Stimulated activated effector memory CD8-positive, alpha-beta T cell treated with anti-CD3 and anti-CD28 coated beads, Interleukin-12 subunit alpha, Interleukin-12 subunit beta, amount 100 ng/mL, for 72 hours (primary cell): ENCODE data around the gene SLC22A5.

Source experiments
- ATAC-seq: fragments of 150-1000 bp; cut with Tn5 transposase; 2 replicates; pipeline ENCODE4 v1.10.0; 2021
- DNase-seq, 2 donors: peaks; one replicate each; pipeline ENCODE4 v3.0.0; 2021 to 2022; ENCODE audit warnings: low spot score in 2 of 2
- H3K27ac Mint-ChIP-seq: one replicate; pipeline ENCODE4 v1.8.0; 2022; ENCODE audit warnings: mild to moderate bottlenecking, mixed read lengths
- H3K36me3 Mint-ChIP-seq: one replicate; pipeline ENCODE4 v1.8.0; 2022; ENCODE audit warnings: mild to moderate bottlenecking, mixed read lengths
- H3K4me1 Mint-ChIP-seq: one replicate; pipeline ENCODE4 v1.8.0; 2022; ENCODE audit warnings: mixed read lengths
- H3K4me3 Mint-ChIP-seq: one replicate; pipeline ENCODE4 v1.8.0; 2022; ENCODE audit warnings: mild to moderate bottlenecking, mixed read lengths
- H3K9me3 Mint-ChIP-seq: one replicate; pipeline ENCODE4 v1.8.0; 2022; ENCODE audit warnings: mixed read lengths

Gene SLC22A5

DNA sequence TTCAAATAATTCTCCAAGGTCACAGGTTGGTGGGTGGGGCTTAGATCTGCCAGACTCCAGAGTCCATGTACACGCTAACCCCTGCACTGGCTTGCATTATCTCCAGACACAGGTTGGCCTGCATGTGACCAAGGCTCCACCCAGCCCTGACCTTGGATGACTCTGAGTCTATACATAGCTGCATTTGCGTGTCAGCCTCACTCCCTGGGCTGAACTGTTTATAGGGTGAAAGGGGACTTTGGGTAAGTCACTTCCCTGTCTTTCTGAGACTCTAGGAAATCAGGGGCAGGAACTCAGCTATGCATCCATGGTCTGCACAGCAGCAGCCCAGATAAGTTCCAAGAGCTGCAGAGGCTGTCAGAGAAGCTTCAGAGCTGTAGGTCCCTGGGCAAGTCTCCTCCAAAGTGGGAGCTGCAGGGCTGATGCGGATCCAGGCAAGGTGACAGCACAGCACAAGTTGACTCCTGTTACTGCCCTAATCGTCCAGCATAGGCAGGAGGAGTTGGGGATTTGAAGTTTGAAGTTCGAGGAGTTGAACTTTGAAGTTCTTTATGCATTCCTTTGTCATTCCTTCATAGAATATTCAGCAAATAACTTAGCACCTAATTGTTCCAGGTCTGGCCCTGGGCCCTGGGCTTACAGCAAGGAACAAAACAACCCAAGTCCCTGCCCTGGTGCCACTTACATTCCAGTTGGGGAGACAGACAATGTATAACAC, 53.4 kb downstream of the SLC22A5 start:
- Mint-ChIP-seq H3K9me3 (no peaks in the 10 kb centered on the region), H3K4me1 (peaks cover 100% of the 10 kb centered on the region), H3K27ac (peak overlapping the region; percentile 98), H3K36me3 (peaks cover 62% of the 10 kb centered on the region), H3K4me3 (peak overlapping the region; percentile 78)
- no peak for DNase-seq
- ATAC-seq: peak; percentile 29

DNA sequence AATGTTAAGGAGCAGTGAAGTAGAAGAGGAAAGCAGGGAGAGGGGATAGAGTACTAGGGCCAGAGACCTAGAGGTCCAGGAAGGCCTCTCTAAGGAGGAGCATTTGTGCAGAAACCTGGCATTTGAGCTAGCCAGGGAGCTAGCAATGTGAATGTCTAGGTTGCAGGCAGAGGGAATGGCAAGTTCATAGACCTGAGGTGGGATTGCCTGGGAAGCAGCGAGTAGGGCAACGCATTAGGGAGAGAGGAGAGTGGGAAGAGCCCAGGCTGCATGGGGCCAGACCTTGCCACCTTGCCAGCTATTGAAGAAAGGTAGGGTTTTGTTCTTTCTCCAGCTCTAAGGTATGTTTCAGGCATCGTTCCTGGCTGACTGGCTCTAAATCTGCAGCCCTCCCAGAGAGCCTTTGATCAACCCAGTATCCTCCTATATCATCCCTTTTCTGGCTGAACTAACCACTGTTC, 54.0 kb downstream of the SLC22A5 start:
- H3K27ac Mint-ChIP-seq: peak overlapping the region; percentile 98
- ATAC-seq (no peak), DNase-seq (no peak)
- peak overlapping the region; percentile 78 for H3K4me3 Mint-ChIP-seq
- H3K9me3 Mint-ChIP-seq: no peaks in the 10 kb centered on the region
- peaks cover 66% of the 10 kb centered on the region for H3K36me3 Mint-ChIP-seq
- peaks cover 100% of the 10 kb centered on the region for H3K4me1 Mint-ChIP-seq

DNA sequence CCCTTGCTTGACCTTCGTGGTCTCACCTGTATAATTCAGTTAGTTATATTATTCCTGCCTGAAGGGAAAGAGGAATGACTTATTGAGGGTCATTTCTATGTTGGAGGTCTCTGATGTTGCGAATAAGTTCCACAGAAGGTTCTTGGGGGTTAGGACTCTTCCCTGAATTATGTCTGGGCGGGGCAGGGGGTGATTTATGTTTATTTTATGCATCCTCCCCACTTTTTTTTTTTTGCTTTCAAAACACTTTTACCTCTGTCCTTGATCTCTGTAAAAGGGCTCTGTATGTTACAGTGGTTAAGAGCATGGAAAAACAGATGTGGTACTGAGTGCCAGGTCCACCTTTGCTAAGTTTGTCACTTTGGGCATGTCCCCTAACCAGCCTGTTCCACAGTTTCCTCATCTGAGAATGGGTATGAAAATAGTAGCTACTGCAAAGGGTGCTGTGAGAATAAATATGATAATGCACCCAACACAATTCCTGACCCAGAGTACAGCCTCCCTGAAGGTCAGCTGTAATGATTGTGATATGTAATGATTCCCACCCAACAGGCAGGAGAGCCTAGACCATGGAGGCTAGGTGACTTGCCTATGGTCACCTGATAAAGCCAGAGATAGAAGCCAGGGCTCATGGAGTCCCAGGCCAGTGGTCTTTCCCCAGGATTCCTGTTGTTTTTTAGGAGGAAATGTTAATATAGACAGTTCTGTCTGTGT, 54.8 kb downstream of the SLC22A5 start:
- no peaks in the 10 kb centered on the region for H3K9me3 Mint-ChIP-seq
- no peak for DNase-seq
- peaks cover 58% of the 10 kb centered on the region for H3K36me3 Mint-ChIP-seq
- H3K4me1 Mint-ChIP-seq: peaks cover 100% of the 10 kb centered on the region
- peak overlapping the region; percentile 78 for H3K4me3 Mint-ChIP-seq
- ATAC-seq: no peak
- H3K27ac Mint-ChIP-seq: peak overlapping the region; percentile 98

DNA sequence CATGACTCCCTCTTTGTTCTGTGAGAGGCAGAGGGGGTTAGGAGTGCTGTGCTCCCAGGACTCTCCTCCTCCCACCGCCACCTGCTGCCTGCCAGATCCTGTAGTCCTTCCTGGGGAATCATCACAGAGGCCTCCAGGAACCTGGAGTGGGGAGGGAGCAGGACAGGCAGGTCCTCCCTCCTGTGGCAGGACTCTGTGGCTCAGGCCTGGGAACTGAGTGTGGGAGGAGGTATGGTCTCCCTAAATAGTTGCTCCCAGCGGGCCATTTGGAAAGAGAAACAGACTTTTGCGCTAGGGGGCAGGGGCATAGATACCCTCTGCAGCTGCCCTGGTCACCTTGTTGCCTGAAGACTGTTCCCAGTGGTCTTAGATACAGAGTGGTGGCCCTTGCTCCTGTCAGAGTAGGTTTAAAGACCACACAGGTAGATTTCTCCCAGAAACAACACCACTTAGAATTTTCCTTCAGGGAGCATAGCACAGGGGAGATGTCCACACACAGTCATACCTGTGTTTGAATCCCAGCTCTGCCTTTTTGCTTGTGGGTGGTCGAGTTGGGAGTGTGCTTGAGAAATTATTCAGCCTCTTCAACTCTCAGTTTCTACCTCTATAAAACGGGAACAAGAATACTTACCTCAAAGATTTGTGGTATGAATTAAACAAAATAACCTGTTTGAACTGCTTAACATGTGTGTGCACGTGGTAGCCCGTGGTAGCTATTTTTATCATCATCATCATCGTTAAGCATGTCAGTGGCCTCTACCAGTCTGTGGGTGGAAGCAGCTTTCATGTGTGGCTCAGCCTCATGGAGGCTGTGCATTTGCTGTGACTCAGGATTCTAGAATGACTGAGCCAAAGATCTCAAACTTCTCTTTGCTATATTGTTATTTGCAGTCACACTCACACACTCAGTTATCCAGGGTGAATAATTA, 55.8 kb downstream of the SLC22A5 start:
- Mint-ChIP-seq H3K36me3 (peaks cover 48% of the 10 kb centered on the region), H3K4me3 (peak overlapping the region; percentile 78), H3K9me3 (no peaks in the 10 kb centered on the region), H3K27ac (peak overlapping the region; percentile 98), H3K4me1 (peaks cover 100% of the 10 kb centered on the region)
- DNase-seq (peak; percentile 43 to 75), ATAC-seq (peak; percentile 87)

DNA sequence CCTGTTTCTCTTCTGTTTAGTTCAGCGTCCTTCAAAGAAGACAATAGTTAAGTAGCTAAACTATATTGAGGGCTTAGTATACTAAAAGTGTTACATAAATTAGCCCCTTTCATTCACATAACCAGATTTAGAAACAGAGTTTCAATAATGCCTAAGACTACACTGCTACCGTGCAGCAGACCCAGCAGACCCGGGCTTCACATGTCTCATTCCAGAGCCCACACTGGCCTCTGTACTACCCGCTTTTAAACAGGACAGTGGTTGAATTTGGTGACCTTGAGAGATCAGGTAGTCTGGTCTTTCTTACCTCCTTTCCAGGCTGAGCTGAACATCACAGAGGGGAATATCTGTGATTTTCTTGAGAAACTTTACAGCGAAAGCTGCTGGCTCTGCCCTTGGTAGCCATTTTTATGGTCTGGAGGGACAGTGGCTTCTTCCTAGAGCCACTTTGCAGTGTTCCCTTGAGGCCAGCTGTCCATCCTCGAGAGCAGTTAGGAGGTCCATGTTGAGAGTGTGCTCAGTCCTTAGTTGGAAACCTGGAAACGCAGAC, 56.5 kb downstream of the SLC22A5 start:
- H3K4me1 Mint-ChIP-seq: peaks cover 99% of the 10 kb centered on the region
- H3K27ac Mint-ChIP-seq: peak overlapping the region; percentile 98
- ATAC-seq (peak; percentile 5), DNase-seq (no peak)
- H3K4me3 Mint-ChIP-seq: peak overlapping the region; percentile 78
- no peaks in the 10 kb centered on the region for H3K9me3 Mint-ChIP-seq
- peaks cover 40% of the 10 kb centered on the region for H3K36me3 Mint-ChIP-seq

DNA sequence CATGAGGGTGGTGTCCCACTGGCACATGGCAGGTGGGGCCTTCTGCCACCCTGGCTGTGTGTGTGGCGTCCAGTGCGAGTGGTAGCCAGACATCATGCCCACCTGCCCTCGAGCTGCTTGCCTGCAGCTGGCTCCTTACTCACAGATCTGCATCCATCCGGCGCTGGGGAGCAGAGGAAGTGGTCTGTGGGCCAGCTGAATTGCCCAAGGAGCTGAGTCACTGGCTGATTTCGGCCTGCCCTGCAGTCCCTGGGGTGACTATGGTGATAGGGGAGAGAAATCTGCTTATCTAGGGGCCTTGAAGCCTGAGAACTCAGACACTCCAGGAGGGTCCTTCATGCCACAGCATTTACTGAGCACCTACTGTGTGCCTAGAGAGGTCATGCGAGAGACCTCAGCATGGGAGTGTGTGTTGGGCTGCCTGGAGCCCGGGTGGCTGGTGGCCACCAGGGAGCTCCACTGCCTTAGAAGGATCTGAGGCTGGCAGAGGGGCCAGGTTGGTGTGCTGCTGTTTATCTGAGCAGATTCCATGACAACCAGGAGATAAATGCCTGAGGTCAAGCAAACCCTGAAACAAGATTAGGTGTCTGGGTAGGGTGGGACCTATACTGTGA, 57.1 kb downstream of the SLC22A5 start:
- Mint-ChIP-seq H3K36me3 (peaks cover 41% of the 10 kb centered on the region), H3K9me3 (no peaks in the 10 kb centered on the region), H3K4me1 (peaks cover 99% of the 10 kb centered on the region), H3K4me3 (peak overlapping the region; percentile 78), H3K27ac (peak overlapping the region; percentile 98)
- peak; percentile 78 for ATAC-seq
- peak; percentile 57 to 86 for DNase-seq

DNA sequence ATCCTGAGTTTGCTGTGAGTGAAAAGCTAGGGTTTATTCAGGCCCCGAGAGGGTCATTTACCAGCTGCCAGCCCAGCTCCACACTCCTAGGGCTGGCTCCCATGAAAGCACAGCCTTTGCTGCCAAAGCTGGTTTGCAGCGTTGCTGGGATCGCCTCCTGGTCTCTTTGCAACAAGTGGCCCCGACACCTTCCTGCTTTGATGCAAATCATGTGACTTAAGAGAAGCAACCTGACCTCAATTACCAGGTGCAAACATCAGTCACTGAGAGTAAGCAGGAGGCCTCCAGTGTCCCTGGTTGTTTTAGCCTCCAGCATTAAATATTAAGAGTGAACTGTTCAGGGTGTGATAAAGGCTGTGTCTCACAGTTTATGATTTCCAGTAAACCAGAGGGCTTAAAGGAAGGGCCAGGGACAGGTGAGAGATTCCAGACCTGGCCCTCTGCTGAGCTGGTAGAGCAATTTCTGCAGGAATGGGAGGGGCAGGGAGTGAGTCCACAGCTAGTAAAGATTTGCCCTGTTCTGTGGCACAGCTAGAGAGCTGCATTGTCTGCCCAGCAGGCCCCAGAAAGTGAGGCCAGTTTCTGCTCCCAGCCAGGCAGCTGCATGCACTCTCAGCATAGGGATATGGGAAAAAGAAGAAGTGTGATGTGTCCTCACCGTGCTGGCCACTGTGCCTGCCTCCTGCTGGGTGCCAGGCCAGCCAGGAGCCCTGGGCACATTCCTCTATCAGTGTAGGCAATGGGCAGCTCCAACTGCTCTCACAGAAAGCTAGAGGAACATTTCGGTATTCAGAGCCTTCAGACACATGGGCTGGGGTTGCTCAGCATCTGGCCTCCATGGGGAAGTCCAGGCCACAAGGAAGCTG, 58.0 kb downstream of the SLC22A5 start:
- peak overlapping the region; percentile 98 for H3K27ac Mint-ChIP-seq
- H3K4me3 Mint-ChIP-seq: peak overlapping the region; percentile 78
- DNase-seq (peak in 1 of 2 donors; percentile 76), ATAC-seq (peak; percentile 55)
- H3K4me1 Mint-ChIP-seq: peaks cover 99% of the 10 kb centered on the region
- no peaks in the 10 kb centered on the region for H3K9me3 Mint-ChIP-seq
- peaks cover 45% of the 10 kb centered on the region for H3K36me3 Mint-ChIP-seq

DNA sequence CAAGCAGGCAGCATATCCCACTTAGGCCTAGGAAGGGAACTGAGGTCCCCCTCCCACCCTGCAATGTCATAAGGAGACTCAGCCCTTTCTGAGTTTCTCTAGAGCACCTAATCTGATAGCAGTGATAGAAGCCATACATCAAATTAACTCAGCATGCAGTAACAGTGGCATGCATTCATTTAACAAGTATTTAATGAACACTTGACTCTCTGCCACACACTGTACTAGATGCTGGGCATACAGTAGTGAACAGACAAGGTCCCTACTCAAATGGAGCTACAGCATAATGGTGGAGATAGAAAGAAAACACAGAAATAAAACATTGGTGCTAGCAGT, 58.6 kb downstream of the SLC22A5 start:
- H3K4me3 Mint-ChIP-seq: peak overlapping the region; percentile 78
- peaks cover 99% of the 10 kb centered on the region for H3K4me1 Mint-ChIP-seq
- DNase-seq (no peak), ATAC-seq (no peak)
- H3K9me3 Mint-ChIP-seq: no peaks in the 10 kb centered on the region
- peaks cover 42% of the 10 kb centered on the region for H3K36me3 Mint-ChIP-seq
- peak overlapping the region; percentile 98 for H3K27ac Mint-ChIP-seq

DNA sequence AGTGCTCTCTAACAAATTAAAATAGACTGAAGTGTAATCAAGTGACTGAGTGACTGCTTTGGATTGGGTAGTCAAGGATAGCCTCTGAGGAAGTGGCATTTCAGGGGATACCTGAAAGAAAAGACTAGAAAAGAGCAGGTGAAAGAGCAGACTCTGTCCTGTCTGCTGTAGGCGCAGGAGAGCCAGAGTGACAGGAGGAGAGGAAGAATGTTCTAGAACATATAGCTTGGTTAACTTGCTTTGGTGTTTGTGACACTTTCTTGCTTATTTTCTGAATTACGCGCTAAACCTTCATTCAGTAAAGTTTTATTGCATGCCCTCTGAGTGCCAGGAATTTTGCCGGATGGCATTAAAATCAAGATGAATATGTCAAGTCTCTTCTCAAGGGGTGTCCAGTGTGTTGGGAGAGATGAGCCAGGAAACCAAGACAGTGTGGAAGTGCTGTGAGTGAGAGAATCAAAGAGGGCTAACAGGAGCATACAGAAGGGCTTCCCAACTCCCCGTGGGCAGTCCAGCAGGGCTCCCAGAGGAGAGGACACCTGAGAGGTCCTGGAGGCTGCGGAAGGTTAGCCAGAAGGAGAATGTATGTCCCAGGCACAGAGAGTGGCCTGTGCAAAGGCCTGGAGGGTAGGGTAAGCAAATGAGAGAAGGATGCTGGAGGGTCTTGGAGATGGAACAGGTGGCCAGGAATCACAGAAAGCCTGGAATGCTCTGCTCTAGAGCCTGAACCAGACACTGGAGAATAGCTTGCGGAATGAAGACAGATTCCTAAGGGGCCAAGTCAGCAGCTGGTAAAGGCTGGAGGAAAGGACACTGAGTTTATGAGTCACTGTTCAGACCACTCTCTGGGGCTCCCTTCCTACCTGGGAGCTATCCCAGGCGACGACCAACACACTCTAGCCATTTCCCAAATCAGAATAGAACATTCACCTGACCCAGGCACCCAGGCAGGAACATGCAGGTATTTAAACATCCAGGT, 59.3 kb downstream of the SLC22A5 start:
- H3K9me3 Mint-ChIP-seq: no peaks in the 10 kb centered on the region
- H3K4me3 Mint-ChIP-seq: peak overlapping the region; percentile 78
- peak overlapping the region; percentile 98 for H3K27ac Mint-ChIP-seq
- DNase-seq: no peak
- H3K4me1 Mint-ChIP-seq: peaks cover 95% of the 10 kb centered on the region
- peaks cover 42% of the 10 kb centered on the region for H3K36me3 Mint-ChIP-seq
- no peak for ATAC-seq

DNA sequence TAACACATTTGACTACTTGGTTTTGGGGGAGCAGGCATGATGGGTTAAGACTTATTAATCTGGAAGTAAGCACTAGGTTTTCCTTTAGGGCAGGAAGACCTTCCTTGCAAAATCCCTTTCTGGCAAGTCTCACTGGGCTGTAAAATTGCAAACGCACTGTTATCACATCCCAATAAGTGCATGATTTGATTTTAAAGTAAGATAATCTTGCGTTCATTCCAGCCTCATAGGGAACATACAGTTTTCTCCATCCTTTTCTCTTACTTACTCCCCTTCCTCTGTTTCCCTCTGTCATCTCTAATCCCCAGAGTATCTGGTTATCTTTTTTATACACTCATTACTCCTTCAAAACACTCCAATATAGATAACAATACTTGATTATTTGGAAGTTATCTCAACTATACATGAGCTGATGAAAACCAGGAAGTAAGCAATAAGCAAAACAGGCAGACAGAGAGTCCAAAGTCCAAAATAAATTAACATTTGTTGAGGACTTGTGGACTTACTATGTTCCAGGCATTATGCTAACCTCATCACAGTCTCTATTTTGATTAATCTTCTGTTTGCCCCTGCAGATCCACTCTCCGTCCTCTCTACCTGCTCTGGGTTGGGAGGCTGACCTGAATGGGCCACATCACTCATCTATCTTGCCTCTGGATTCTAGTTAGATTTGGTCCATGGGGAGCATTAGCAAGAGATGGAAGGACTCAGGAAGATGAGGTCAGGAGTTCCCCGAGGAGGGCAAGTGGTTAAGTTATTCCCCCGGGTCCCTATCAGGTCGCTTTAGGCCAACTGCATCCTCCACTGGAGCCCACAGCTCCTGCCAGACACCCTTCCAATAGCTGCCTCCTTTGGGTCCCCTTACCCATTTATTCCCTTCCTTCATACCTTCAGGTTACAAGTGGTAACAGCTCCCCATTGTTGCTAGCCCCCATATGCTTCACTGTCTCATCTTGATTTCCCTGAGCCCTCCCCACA, 60.2 kb downstream of the SLC22A5 start:
- H3K9me3 Mint-ChIP-seq: no peaks in the 10 kb centered on the region
- H3K4me1 Mint-ChIP-seq: peaks cover 94% of the 10 kb centered on the region
- peaks cover 42% of the 10 kb centered on the region for H3K36me3 Mint-ChIP-seq
- DNase-seq (no peak), ATAC-seq (no peak)
- H3K4me3 Mint-ChIP-seq: peak overlapping the region; percentile 25
- peak overlapping the region; percentile 98 for H3K27ac Mint-ChIP-seq

DNA sequence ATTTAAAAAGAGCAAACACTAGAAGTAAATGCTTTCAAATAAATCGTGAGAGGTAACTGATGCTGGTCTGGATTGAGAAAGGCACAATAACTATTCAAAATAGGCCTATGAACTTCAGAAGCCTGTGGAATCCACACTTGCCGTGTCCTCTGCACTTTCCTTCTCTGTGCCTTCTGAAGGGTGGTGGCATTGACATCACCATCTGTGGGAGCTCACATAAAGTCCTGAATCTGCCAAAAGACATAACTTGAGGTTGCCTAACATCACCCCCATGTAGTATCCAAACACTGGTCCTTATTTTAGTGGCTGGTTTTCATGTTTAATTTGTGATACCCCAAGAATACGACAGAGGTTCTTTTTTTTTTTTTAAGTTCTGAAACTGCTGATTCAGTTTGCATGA, 61.2 kb downstream of the SLC22A5 start:
- peak overlapping the region; percentile 98 for H3K27ac Mint-ChIP-seq
- ATAC-seq: no peak

DNA sequence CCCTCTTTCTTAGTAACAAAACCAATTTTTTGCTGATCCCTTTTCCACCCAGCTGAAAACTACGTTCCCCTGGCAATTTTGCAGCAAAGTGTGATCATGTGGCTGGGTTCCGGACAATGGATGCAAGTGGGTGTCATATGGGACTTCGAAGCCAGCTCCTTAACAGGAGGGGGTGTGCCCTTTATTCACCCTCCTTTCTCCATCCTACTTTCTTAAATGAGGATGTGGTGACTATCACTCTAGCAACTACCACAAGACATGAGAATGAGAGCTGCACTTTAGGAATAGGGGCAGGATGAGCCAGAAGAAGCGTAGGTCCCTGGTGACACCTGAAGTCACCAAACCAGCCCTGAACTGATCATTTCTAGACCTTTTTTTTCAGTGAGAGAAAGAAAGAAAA, 62.1 kb downstream of the SLC22A5 start:
- peak; percentile 25 for ATAC-seq
- H3K4me3 Mint-ChIP-seq: peak overlapping the region; percentile 37

More for the DNA sequence above, 61.2 kb downstream of the SLC22A5 start:
- no peaks in the 10 kb centered on the region for H3K9me3 Mint-ChIP-seq
- H3K4me3 Mint-ChIP-seq: peak overlapping the region; percentile 25
- peaks cover 36% of the 10 kb centered on the region for H3K36me3 Mint-ChIP-seq
- DNase-seq: no peak
- H3K4me1 Mint-ChIP-seq: peaks cover 94% of the 10 kb centered on the region

More for the DNA sequence above, 62.1 kb downstream of the SLC22A5 start:
- peaks cover 94% of the 10 kb centered on the region for H3K4me1 Mint-ChIP-seq
- peaks cover 29% of the 10 kb centered on the region for H3K36me3 Mint-ChIP-seq
- H3K27ac Mint-ChIP-seq: peak overlapping the region; percentile 98
- no peaks in the 10 kb centered on the region for H3K9me3 Mint-ChIP-seq
- DNase-seq: no peak
